ENCODE data around the gene TP53I13.

The TP53I13 gene

DNA sequence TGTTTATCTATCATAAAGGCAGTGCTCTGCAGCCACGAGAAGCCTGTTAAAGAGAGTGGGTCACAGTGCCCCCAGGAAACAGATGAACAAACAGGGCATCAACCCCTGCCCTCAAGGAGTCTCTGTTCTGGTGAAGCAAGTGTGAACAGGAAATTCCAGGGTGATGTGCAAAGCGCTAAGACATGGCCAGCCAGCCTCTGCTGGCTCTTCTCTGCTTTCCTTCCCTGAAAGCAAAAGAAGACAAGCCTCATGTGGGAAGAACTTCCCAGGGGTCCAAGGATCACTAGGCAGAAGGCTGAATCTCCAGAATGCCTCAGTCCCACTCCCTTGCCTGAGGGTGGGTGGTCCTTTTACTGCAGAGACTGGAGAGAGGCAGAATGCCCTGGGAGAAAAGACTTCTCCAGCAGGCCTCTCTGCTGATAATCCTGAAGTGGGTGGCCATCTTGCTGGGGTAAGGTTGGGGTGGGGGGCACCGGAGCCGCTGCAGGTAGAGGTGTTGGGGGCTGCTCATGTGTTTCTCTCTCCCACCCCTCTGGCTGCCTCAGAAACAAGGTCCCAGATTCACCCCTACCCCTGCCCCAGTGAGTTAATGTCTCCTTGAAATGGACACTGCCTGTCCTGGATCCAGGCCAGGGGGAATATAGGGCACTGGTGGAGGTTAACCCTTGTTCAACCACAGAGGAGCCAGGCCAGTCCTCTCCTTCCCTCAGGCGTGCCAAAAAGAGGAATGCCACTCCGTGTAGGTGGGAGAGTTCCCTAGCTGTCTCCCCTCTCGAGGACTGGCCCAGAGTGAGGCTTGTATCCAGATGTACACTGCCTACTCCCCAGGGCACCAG lies 26.8 kb downstream of the TP53I13 start:
- no peak for DNase-seq

DNA sequence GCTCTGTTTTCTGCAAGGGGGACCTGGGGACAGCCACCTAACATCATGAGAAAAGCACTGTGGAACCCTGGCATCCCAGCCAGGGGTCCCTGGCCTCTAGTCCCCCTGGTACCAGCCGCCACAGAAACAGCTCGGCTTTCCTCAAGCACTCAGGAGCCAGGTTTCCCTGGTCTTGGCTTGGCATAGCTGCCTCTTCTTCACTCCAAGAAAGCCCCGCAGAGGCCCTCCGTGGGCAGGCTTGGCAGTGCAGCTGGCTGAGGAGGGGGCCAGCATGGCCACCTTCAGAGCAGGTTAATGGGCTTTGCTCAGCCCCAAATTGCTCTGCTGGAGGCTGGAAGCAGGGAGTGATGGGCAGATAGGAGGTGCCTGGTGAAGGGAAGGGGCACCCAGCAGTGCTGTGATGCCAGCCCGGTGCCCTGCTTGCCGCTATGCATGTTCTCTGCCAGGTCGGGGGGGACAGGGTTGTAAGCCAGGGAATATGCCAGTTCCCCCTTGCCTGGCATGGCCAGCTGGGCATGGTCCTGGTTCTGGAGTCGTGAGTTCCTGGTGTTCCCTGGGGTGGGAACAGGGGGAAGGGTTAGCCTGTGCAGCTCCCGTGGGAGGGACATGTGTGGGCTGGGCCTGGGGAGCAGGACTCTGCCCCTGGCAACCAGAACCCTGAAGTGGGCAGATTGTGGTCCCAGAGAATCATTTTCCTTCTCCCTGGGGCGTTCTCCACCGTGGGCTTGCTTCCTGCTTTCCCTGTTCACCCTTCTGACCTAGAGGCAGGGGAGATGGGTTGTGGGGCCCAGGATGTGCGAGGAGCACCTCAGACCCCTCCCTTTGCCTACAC lies 27.7 kb downstream of the TP53I13 start:
- no peak for DNase-seq

DNA sequence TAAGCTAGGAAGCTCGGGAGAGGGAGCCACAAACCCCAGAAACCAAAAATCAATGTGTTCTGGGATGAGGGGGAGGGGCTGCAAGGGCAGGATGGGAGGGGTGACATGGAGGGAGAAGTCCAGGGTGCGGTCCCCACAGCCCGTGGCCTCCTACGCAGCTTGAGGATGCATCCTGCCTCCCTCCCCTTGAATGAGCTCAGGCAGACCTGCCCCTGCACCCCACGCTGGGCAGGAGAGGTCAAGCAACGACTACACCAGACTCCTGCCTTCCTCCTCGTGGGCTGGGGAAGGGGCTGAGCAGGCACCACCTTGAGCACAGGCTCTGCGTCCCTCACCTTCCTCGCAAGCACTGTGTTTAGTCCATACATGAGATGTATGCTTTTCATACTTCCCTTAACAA lies 28.3 kb downstream of the TP53I13 start:
- no peak for DNase-seq

DNA sequence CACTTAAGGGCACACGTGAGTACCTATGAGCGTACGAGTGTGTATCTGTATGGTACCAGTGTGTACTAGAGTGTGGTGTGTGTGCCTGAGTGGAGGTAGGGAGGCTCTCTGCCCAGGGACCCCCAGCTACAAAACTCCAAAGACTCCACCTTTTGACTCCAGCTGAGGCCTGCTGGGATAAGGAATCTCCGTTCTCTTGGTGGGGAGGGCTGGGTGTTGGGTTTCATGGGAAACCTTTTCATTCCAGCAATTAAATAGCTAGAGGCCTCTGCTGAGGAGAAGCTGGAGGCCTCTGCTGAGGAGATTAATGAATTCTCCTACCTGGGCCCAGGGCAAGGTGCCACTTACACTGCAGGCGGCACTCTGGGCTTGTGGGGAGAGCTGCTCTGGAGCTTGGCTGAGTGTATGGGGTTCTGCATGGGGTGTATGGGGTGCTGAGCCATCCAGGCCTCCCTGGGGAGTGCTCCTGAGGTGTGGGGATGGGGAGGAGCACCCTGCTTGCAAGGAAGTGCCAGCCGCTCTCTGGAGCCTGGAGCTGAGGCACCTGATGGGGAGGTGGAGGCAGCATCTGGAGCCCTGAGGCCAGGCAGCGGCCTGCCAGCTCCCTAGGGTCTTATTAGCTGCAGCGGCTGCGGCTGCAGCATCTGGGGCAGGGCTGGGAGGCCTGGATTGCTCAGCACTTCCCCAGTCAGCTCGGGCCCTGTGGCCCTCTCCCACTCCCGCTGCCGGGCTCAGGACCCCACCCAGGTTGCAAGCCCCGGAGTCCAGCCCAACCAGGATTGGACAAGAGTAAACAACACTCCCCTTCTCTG lies 29.1 kb downstream of the TP53I13 start:
- DNase-seq = no peak

DNA sequence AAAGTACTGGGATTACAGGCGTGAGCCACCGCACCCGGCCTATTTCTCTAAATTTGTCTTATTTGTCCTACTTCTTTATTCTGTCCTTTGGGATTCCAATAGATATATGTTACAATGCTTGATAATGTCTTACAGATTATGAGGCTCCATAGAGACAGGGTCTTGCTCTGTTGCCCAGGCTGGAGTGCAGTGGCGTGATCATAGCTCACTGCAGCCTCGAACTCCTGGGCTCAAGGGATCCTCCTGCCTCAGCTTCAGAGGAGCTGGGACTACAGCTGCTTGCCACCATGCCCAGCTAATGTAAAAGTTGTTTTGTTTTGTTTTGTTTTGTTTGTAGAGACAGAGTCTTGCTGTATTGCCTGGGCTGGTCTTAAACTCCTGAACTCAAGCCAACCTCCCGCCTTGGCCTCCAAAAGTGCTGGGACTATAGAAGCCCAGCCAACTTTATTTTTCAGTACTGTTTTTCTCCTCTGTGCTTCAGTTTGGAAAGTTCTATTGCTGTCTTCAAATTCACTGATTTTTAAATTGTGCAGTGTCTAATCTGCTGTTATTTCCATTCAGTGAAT lies 34.7 kb downstream of the TP53I13 start:
- no peak for DNase-seq

DNA sequence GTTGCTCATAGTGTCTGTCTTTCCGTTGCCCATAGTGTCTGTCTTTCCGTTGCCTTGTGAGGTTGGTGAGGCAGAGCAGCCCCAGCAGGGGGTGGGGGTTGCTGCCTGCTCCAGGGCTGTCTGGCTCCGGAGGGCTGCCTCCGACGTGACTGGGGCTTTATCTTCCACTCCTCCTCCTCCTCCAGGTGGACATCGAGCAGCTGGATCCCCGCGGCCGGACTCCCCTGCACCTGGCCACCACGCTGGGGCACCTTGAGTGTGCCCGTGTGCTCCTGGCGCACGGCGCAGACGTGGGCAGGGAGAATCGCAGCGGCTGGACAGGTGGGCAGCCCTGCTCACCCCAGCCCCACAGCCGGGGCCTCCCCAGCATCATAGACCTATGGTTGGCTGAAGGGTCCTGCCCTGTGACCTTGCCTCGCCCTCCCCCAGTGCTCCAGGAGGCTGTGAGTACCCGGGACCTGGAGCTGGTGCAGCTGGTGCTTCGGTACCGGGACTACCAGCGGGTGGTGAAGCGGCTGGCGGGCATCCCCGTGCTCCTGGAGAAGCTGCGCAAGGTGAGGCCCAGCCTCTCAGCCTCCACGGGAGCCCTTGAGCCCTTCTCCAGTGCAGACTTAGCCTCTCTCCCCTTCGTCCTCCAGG lies 39.2 kb downstream of the TP53I13 start:
- no peak for DNase-seq

DNA sequence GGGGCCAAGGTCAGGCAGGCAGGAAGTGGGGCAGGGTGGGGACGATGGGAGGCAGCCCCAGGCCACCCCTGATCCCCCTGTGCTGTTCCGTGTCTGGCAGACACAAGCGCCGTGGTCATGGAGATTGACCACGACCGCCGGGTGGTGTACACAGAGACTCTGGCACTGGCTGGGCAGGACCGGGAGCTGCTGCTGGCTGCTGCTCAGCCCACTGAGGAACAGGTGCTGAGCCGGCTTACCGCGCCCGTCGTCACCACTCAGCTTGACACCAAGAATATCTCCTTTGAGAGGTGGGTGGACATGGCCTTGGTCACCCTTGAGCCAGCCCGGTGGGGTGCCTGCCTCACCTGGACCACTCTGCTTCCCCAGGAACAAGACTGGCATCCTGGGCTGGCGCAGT lies 40.5 kb downstream of the TP53I13 start:
- DNase-seq = no peak

DNA sequence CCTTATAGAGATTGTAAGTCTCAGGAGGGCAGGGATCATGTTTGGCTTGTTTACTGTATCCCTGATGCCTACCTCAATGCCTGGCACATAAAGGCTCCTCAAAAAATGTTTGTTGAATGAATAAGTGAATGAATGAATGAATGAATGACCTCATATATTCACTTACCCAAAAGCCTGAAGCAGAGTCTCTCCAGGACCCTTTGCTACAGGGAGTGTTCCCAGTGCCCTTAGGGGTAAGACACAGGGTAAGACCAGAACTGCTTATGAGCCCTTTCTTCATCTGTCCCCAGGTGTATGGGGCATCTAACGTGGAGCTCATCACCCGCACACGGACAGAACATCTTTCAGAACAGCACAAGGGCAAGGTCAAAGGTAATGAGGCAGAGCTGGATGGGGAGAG lies 41.9 kb downstream of the TP53I13 start:
- no peak for DNase-seq

DNA sequence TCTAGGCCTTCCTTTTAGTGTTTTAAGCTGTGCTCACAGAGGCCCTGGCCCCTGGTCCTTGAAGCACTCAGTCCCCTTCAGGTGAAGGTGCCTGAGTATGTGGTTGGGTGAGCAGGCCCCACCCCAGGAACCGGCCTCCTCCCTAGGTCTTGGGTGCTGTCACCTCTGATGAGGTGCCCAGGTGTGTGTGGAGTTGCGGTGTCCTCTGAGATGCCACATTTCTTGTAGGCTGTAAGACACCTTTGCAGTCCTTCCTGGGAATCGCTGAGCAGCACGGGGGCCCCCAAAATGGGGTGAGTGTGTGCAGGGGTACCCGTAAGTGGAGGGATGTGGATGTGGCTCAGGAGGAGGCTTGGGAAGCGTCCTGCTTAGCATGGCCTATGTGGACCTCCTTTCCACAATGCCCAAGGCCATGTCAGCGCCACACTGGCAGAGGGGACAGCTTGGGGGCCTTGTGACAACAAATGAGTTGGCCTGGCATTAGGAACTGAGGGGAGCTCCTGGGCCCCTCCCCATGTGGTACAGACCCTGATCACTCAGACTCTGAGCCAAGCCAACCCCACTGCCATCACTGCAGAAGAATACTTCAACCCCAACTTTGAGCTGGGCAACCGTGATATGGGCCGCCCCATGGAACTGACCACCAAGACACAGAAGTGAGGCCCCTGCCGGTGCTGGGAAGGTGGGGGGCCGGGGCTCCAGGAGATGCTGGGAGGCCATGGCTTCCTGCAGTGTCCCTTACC lies 43.0 kb downstream of the TP53I13 start:
- DNase-seq = no peak

DNA sequence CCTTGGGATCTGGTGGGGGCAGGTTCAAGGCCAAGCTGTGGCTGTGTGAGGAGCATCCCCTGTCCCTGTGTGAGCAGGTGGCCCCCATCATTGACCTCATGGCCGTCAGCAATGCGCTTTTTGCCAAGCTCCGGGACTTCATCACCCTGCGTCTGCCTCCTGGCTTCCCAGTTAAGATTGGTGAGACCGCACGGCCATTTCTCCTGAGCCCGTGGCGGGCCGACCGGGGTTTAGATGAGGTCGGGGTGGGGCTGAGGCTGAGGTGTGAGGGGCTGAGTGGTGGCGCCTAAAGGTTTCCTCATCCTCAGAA lies 43.5 kb downstream of the TP53I13 start:
- DNase-seq = no peak

DNA sequence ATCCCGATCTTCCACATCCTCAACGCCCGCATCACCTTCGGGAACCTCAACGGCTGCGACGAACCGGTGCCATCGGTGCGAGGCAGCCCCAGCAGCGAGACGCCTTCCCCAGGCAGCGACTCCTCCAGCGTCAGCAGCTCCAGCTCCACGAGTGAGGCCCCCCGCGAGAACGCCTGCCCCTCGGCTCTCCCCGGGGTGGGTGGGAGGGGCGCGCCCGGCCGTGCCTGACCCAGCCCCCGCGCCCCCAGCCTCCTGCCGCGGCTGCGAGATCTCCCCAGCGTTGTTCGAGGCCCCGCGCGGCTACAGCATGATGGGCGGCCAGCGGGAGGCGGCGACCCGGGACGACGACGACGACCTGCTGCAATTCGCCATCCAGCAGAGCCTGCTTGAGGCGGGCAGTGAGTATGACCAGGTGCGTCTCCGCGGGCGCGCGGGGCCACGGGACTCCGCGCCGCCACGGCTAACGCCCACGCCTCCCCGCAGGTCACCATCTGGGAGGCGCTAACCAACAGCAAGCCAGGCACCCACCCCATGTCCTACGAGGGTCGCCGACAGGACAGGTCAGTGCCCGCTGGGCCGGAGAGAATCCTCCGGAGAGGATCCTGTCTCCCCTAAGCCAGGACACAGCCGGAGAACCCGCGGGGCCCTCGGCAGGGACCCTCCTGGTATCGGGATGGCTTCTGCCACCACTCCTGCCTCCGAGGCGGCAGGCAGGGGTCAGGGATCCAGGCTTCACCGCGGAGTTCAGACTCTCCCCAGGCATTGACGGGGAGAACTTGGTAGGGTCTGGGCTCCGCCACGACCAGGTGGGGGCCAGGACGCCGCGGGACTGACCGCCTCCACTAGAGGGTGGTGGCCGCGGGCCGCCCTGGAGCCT lies 44.1 kb downstream of the TP53I13 start:
- DNase-seq = no peak

DNA sequence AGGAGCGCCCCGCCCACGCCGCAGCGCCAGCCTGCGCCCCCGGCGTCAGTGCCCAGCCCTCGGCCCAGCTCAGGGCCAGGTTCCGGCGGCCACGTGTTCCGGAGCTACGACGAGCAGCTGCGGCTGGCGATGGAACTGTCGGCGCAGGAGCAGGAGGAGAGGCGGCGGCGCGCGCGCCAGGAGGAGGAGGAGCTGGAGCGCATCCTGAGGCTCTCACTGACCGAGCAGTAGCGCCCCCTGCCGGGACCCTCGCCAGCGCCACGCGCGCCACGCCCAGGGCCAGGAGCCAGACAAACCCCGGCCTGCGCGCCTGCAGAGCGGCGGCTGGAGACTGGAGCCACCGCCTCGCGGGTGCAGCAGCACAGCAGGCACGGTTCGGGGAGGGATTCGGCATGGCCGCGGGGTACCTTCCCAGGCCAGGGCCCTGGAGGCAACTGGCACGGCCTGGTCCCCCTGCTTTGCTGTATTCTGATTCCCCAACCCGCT lies 44.9 kb downstream of the TP53I13 start:
- peak; percentile 97 for DNase-seq

DNA sequence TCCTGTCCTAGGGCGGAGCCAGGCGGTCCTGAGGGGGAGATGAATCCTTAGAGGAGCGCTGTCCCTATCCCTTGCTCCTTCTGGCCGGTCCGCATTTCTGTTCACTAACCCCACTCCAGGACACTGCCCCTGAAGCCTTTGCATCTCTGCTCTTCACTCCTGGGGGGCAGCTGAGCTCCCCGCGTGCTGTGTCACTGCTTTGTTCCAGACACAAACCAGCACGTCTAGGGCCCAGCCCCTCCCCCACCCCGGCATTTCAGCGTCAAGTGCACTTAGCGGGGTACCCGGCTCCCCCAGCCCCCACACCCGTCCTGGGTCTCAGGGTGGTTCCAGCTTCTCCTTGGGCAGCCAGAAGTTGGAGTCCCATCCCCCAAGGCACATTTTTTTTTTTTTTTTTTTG lies 45.4 kb downstream of the TP53I13 start:
- no peak for DNase-seq

DNA sequence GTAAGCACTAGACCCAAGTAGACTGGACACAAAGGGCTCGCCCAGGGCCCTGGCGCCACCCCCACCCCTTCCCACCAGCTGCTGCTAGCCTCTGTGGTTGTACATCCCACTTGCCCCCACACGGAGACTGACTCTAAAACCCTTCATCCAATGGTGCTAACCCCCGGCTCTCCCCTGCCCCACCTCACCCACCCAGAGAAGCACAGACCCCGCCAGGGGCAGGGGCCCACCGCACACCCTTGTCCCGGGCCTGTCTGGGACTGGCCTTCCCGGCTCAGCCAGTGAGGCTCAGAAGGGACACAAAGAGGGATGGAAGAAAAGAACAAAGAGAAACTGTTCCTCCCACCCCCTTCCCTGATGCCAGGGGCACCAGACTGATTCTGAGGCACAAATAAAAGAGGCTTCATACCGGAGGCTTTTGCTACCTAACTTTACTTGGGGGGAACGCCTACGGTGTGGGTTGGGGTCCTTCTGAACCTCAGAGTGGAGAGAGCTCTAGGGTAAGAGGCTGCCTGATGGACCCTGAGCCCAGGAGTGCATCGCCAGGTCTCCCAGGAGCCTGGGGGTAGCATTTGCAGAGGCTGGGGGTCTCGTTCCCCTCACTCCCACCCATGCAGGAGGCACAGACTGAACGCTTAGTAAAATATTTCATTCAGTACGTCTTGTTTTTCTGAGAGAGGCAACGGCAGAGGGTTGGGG lies 46.0 kb downstream of the TP53I13 start:
- DNase-seq = no peak

DNA sequence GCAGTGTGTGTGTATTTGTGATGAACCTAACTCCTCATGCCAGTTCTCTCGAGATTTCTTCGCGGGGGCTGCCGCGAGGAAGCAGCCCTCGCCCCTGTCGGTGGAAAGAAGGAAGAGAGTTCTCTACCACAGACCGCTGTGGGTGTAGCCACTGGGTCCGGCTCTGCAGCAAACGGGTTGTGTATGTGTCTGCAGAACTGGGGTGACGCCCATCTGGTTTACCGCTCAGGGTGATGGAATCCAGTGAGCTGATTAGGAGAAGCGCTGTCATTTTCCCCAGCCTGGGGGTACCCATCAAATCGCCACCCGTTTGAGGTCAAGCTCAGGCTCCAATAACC lies 46.5 kb downstream of the TP53I13 start:
- DNase-seq = peak; percentile 79

DNA sequence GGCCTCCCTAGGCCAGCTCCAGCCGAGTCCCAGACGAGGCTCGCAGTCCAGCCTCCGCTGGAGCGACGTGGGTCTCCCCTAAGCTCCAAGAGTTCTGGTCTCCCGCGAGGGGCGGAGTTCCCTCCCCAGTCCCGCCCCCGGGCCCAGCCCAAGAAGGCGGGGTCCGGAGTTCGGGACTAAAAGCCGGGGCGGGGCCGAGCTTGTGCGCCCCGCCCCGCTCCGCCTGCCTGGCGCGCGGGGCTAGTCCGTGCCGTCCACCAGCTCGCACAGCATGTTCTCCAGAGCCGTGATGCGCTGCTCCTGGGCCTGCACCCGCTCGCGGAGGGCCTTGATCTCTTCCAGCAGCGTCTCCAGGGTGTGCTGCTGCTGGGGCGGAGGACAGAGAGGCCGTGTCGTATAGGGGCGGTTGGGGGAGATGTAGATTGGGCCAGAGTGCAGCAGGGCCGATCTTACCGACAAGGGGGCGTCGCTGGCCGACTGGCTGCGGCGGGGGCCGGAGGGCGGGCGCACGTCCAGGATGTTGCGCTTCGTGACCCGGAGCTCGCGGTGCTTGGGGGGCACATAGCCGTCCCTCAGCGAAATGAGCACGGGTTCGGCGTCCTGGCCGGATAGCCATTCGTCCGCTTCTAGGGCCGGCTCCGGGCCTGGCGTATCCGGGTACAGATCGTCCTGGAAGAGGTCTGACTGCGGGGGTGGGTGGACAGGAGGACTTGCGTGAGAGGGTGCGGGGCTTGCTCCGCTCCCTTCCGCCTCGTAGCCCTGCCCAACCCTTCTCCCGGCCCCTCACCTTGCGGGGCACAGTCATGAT lies 47.2 kb downstream of the TP53I13 start:
- peak; percentile 91 for DNase-seq

DNA sequence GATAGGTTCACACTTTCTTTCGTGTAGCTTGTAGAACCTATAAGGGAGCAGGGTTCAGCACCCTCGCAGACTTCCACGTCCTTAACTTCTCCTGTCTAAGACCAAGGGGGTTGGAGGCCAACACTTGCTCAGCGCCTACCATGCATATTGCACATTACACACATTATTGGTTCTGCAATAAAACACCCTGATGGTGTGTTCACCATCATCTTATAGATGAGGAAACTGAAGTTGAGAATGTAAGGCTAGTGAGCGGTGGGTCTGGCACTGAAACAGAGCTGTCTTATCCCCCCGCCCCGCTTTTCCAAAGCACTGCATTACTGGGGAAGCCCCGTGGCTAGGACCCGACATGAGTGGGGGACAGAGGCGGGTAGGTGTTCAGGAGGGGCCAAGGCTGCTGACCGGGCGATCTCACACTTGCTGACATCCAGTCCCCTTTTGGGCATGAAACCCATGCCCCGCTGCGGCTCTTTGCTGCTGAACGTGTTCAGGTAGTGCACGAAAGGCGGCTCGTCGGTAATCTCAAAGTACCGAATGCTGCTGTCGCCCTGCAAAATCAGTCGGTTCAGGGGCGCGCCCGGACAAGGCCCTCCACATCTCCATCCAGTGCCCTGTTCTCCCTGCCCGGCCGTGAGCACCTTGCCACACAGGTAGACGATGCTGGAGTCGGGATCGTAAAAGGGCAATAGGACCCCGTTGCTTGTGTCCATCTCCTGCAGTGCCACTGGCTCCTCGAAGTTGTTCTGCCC lies 48.0 kb downstream of the TP53I13 start:
- no peak for DNase-seq

DNA sequence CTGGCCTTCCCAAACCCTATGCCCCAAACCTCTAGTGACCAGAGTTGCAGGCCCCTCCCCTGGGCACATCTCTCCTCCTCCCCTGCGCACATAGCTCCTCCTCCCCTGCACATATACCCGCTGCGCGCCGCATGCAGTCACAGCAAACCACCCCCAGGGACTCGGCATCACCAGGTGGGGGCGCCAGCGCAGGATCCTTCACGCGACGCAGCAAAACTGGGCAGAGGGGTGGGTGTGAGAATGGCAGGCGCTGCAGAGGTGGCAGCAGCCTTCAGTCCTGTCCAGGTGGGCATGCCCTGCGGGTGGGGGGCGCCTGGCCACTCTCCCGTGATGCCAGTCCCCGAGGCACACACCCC lies 48.6 kb downstream of the TP53I13 start:
- peak; percentile 97 for DNase-seq
